Upper lobe of left lung (tissue), 4 donors: ENCODE data around the gene RXYLT1.

Experiments
- EP300 ChIP-seq, 4 donors: sonication (generic); formaldehyde crosslinking; IDR thresholded peaks; one replicate each; pipeline ENCODE4 v1.5.1; 2017; ENCODE audit warnings: antibody characterized with exemption in 4 of 4, control low read depth in 2 of 4
- POLR2AphosphoS5 ChIP-seq, 2 donors: sonication (generic); formaldehyde crosslinking; IDR thresholded peaks; one replicate each; pipeline ENCODE4 v1.5.1; 2017; ENCODE audit warnings: antibody characterized with exemption in 2 of 2
- TF ChIP-seq, protein P1 (sequence below), 6 experiments: fragments of 450-650 bp in 4 of 6; fragments of 200-600 bp in 2 of 6; sonication (generic) in 2 of 6; IDR thresholded peaks; one replicate each; pipeline ENCODE4 v1.5.1; 2016 to 2019; ENCODE audit warnings: antibody characterized with exemption in 6 of 6

- TF ChIP-seq EP300 (IDR thresholded peaks at IDR 0.05) (no peak), POLR2AphosphoS5 (IDR thresholded peaks at IDR 0.05) (no peak)
- TF ChIP-seq, protein P1, sequence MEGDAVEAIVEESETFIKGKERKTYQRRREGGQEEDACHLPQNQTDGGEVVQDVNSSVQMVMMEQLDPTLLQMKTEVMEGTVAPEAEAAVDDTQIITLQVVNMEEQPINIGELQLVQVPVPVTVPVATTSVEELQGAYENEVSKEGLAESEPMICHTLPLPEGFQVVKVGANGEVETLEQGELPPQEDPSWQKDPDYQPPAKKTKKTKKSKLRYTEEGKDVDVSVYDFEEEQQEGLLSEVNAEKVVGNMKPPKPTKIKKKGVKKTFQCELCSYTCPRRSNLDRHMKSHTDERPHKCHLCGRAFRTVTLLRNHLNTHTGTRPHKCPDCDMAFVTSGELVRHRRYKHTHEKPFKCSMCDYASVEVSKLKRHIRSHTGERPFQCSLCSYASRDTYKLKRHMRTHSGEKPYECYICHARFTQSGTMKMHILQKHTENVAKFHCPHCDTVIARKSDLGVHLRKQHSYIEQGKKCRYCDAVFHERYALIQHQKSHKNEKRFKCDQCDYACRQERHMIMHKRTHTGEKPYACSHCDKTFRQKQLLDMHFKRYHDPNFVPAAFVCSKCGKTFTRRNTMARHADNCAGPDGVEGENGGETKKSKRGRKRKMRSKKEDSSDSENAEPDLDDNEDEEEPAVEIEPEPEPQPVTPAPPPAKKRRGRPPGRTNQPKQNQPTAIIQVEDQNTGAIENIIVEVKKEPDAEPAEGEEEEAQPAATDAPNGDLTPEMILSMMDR (IDR thresholded peaks at IDR 0.05), result no peak
Measured at GRCh38 chr12:63766498-63766897, 13.2 kb upstream of the RXYLT1 start.
